GM12875 (cell line): Measurements from ENCODE around the gene TMBIM1.

Source experiments
- H3K4me3 ChIP-seq: one replicate; pipeline ENCODE4 v1.5.1; 2011; ENCODE audit warnings: low read depth, low read length, control low read depth
- TF ChIP-seq, protein P1 (sequence below): IDR thresholded peaks from 2 replicates; pipeline ENCODE4 v1.5.1; 2011; ENCODE audit warnings: low read depth, mild to moderate bottlenecking, control low read depth, inconsistent platforms, low read length, moderate library complexity, borderline replicate concordance; ENCODE audit not compliant: insufficient read depth

The TMBIM1 gene

DNA sequence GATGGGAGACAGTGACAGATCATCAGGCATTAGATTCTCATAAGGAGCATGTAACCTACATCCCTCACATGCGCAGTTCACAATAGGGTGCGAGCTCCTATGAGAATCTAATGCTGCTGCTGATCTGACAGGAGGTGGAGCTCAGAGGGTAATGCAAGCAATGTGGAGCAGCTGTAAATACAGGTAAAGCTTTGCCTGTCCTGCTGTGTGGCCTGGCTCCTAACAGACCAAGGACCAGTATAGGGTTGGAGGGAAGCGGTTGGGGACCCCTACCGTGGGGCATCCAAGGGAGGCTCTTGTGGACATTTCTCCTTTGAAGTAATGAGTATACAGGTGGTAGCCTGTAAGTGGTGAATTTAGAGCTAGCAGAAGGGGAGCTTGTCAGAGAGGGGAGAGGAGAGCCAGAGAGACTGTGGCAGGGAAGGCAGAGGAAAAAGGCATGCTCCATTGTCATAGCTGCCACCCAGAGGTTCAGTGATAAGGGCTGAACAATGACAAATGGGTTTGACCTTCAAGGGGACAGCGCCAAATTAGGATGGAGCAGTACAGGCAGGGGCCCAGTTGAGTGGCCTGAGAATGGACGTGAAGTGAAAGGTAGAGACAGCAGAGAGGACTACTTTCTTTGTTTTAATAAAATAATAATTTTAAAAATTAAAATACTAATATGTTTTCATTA lies 15.2 kb upstream of the TMBIM1 start:
- TF ChIP-seq, protein P1, sequence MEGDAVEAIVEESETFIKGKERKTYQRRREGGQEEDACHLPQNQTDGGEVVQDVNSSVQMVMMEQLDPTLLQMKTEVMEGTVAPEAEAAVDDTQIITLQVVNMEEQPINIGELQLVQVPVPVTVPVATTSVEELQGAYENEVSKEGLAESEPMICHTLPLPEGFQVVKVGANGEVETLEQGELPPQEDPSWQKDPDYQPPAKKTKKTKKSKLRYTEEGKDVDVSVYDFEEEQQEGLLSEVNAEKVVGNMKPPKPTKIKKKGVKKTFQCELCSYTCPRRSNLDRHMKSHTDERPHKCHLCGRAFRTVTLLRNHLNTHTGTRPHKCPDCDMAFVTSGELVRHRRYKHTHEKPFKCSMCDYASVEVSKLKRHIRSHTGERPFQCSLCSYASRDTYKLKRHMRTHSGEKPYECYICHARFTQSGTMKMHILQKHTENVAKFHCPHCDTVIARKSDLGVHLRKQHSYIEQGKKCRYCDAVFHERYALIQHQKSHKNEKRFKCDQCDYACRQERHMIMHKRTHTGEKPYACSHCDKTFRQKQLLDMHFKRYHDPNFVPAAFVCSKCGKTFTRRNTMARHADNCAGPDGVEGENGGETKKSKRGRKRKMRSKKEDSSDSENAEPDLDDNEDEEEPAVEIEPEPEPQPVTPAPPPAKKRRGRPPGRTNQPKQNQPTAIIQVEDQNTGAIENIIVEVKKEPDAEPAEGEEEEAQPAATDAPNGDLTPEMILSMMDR: no peak
- no peak overlapping the region for H3K4me3 ChIP-seq

DNA sequence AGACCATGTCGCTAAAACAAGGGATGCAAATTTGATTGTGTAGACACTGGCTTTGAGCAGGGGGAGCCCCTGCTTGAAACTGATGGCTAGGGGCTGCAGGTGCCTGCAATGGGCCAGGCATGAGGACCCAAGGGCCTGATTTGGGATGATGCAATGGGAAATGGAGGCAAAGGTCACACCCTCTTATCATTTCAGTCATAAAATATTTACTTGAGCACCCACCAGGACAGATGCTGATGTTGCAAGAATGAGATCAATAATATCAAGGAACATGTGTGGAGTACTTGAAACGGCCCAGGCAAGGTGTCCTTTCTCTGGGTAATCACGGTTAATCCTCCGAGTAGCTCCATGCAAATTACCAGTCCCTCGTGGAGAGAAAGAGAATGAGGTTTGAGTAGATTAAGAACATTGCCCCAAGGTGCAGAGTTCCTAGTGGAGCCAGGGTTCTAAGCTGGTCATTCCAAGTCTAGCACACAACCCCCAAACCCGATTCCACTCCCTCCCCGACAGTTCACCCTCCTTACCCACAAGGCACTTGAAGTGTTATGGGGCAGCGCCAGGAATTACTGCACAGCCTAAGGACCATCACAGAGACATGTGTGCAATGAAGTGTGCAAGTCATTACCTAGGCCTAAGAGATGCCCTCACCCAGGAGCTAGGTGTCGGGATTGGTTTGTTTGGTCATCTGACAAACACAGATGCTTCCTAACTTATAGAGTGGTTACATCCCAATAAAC lies 14.0 kb upstream of the TMBIM1 start:
- H3K4me3 ChIP-seq: no peak overlapping the region
- TF ChIP-seq, protein P1: no peak

DNA sequence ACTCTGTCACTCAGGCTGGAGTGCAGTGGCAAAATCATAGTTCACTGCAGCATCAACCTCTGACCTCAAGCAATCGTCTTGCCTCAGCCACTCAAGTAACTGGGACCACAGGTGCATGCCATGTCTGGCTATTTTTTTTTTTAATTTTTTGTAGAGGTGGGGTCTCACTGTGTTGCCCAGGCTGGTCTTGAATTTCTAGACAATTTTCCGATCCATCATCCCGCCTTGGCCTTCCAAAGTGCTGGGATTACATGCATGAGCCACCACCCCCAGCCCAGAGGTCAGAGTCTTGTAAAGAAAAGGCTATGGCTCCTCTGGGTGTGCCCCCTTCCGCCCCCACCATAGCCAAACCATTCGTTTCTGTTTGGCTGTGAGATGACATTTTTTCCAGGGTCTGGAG lies 13.1 kb upstream of the TMBIM1 start:
- TF ChIP-seq, protein P1: no peak
- H3K4me3 ChIP-seq: no peak overlapping the region

DNA sequence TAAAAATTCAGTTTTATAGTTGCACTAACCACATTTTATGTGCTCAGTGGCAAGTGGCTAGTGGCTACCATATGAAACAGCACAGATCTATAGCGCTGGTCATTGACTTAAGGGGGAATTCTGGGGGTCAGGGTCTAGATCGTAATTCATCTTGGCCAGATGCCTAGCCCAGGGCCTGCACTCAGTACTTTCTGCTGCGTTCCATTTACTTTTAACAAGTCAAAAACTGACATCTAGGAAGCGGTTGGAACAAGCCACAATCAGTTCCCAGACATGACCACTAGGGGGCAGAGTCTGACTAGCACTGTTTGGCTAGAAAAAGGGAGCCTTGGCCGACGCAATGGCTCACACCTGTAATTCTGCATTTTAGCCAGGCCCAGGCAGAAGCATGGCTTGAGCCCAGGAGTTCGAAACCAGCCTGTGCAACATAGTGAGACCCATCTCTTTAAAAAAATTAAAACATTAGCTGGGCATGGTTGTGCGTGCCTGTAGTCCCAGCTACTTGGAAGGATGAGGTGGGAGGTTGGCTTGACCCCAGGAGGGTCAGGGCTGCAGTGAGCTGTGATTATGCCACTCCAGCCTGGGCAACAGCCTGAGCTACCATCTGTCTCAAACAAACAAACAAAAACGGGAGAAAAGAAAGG lies 9.0 kb upstream of the TMBIM1 start:
- TF ChIP-seq, protein P1: peak; percentile 90
- H3K4me3 ChIP-seq: no peak overlapping the region

DNA sequence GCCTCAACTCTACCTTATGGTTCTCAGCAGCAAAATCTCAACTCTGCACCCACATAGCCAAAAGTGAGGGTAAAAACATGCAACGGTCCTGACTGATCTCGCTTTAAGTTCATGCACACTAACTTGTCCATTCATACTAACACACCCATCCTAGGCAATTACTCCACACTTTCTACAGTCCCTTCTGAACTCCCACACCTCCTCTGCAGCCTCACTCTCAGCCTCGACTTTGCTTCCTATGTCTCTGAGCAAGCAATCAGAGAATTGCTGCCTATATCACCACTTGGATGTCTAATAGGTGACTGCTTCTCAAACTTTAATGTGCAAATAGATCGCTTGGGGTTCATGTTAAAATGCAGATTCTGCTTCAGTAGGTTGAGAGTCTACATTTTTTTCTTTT lies 7.8 kb upstream of the TMBIM1 start:
- no peak overlapping the region for H3K4me3 ChIP-seq
- TF ChIP-seq, protein P1: no peak

DNA sequence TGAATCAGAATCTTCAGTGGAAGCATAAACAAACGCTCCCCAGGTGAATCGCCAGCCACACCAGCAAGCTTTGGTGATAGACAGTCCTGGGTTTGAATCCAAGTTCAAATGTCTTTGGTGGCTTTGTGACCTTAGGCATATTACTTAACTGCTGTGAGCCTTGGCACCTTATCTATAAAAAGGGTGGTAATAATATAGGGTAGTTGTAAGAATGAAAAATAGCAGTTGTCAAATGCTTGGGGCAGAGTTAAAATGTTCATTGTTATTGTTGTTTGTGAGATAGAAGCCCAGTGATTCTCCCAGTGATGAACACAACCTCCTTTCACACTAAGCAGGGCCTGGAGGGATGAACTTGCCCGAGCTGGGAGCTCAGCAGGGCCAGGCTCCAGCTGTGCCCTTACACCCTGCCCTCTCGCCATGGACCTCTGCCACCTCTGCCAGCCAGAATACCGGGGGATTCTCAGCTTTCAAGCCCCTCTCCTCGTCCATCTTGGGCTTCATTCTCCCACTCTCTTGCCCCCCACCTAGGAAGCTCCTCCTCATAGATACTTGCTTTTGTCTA lies 6.1 kb upstream of the TMBIM1 start:
- no peak overlapping the region for H3K4me3 ChIP-seq
- TF ChIP-seq, protein P1: no peak

DNA sequence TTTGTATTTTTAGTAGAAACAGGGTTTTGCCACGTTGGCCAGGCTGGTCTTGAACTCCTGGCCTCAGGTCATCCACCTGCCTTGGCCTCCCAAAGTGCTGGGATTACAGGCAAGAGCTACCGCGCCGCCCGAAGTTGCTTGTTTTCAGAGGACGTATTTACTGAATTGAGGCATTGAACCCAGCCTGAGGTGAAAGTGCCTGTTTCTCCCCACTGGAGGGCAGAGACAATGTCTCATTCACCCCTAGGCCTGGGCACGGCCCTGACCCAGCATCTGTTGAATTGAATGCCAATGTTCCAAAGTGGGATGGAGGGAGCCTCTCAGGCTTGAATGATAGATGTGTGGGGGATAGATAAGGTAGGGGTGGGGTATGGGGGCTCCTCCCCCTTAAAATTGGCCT lies 4.5 kb upstream of the TMBIM1 start:
- no peak overlapping the region for H3K4me3 ChIP-seq
- TF ChIP-seq, protein P1: no peak
